Gastroesophageal sphincter (tissue), 3 donors: ENCODE results near the gene SSU72.
"Not testable (repeated sequence)": the region's sequence is repeated elsewhere in the genome, so short reads cannot be mapped to it uniquely, and the experiment has no call there.

ENCODE experiments used
- CTCF ChIP-seq, 4 experiments: fragments of 200-600 bp in 2 of 4; fragments of 450-650 bp in 2 of 4; sonication (generic) in 1 of 4; IDR thresholded peaks; one replicate each; pipeline ENCODE4 v1.5.1; 2017 to 2019; ENCODE audit warnings: antibody characterized with exemption in 4 of 4, mild to moderate bottlenecking in 2 of 4, moderate library complexity in 2 of 4
- POLR2A ChIP-seq, 2 donors: fragments of 450-650 bp; IDR thresholded peaks; one replicate each; pipeline ENCODE4 v1.6.1; 2017; ENCODE audit warnings: antibody characterized with exemption in 2 of 2, mild to moderate bottlenecking in 2 of 2, moderate library complexity in 1 of 2
- POLR2AphosphoS5 ChIP-seq: sonication (generic); formaldehyde crosslinking; IDR thresholded peaks from one replicate; pipeline ENCODE4 v1.6.1; 2017; ENCODE audit warnings: antibody characterized with exemption

DNA sequence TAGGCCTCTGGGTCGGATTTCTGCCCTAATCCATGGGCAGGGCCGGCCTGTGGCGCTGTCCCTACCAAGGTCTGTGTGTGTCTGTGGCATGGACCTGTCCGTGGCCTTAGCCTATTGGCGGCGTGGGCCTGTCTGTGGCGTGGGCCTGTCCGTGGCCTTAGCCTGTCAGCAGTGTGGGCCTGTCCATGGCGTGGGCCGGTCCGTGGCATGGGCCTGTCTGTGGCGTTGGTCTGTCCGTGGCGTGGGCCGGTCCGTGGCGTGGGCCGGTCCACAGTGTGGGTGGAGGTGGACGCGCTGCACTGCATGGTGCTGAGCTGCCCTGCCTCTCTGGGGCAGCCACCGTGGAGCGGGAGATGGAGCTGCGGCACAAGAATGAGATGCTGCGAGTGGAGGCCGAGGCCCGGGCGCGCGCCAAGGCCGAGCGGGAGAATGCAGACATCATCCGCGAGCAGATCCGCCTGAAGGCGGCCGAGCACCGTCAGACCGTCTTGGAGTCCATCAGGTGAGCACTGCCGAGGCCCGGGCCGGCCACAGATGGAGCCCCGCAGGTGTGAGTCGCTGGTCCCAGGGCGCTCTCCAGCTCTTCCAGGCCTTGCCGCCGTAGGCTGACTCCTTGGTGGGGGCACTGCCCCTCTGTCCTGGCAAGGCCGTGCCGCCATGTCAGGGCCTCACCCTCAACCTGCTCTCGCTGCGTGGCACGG is 54.7 kb downstream of the SSU72 start:
- not testable (repeated sequence) for TF ChIP-seq POLR2A (IDR thresholded peaks at IDR 0.05); CTCF (IDR thresholded peaks at IDR 0.05); POLR2AphosphoS5
